Muscle of leg (tissue), 11 donors: ENCODE measurements around the gene MISP3. TPM values are rescaled to one million over a fixed set of nuclear protein-coding genes. Genes with fewer than 3 reads are reported as not detected.

Experiments used
- DNase-seq: peaks from one replicate; pipeline ENCODE4 v3.0.0; 2013
- H3K27ac ChIP-seq: one replicate; pipeline ENCODE4 v1.5.1; 2013; ENCODE audit warnings: mild to moderate bottlenecking, low read length, control low read depth
- H3K27me3 ChIP-seq: one replicate; pipeline ENCODE4 v1.6.1; 2013; ENCODE audit warnings: low read length; ENCODE audit not compliant: control insufficient read depth, insufficient read depth
- H3K36me3 ChIP-seq: one replicate; pipeline ENCODE4 v1.6.1; 2013; ENCODE audit warnings: low read length; ENCODE audit not compliant: control insufficient read depth, insufficient read depth
- H3K4me1 ChIP-seq: one replicate; pipeline ENCODE4 v1.6.1; 2013; ENCODE audit warnings: low read length; ENCODE audit not compliant: control insufficient read depth, insufficient read depth
- H3K4me3 ChIP-seq: one replicate; pipeline ENCODE4 v1.5.1; 2013; ENCODE audit warnings: low read length, control low read depth
- H3K9me3 ChIP-seq: replicated peaks from 2 replicates; pipeline ENCODE4 v1.6.1; 2013; ENCODE audit warnings: low read depth, low read length; ENCODE audit not compliant: control insufficient read depth
- WGBS: methylation state at CpG from one replicate; pipeline ENCODE4 v1.1.5; 2013; ENCODE audit warnings: missing lambda C conversion rate; ENCODE audit not compliant: insufficient coverage; 5-methylcytosine and 5-hydroxymethylcytosine counted together
- polyA plus RNA-seq, 8 donors: library from polyadenylated mRNA; unstranded; fragments of 120-200 nt; gene quantifications; one replicate each; pipeline versions ENCODE4 v1.2.1 to v1.2.3, GENCODE V29; 2013; ENCODE audit warnings: inconsistent platforms in 1 of 8, low replicate concordance in 1 of 8; ENCODE audit not compliant: insufficient read length in 8 of 8, insufficient read depth in 1 of 8
- total RNA-seq: library from RNA; stranded (reverse); fragments of 120-200 nt; gene quantifications from one replicate; pipeline ENCODE4 v1.2.4, GENCODE V29; 2013

Gene MISP3
- total and polyA plus RNA-seq, 9 donors, result 0.62 to 1.4 (median 0.77) TPM

GRCh38 chr19:14080887-14081796 lies 8.6 kb downstream of the MISP3 start:
- peak overlapping the region; percentile 96 for H3K27ac ChIP-seq
- peak; percentile 100 for DNase-seq
- no peaks in the 10 kb centered on the region for H3K27me3 ChIP-seq
- H3K36me3 ChIP-seq, result peaks cover 4% of the 10 kb centered on the region
- WGBS, result under 1% methylated on average over 37 of the region's 50 CpGs
- H3K4me3 ChIP-seq, result peak overlapping the region; percentile 96
- no peaks in the 10 kb centered on the region for H3K9me3 ChIP-seq
- H3K4me1 ChIP-seq, result peaks cover 17% of the 10 kb centered on the region

GRCh38 chr19:14081797-14082674 lies 9.4 kb downstream of the MISP3 start:
- Histone ChIP-seq H3K9me3 (no peaks in the 10 kb centered on the region), H3K27me3 (no peaks in the 10 kb centered on the region), H3K4me1 (peaks cover 17% of the 10 kb centered on the region), H3K4me3 (peak overlapping the region; percentile 96), H3K36me3 (peaks cover 12% of the 10 kb centered on the region), H3K27ac (peak overlapping the region; percentile 91)
- 23% methylated on average over 22 of the region's 24 CpGs for WGBS
- DNase-seq, result no peak

- H3K27ac ChIP-seq, result no peak overlapping the region
- peaks cover 17% of the 10 kb centered on the region for H3K36me3 ChIP-seq
- H3K4me1 ChIP-seq, result peaks cover 17% of the 10 kb centered on the region
- no peaks in the 10 kb centered on the region for H3K27me3 ChIP-seq
- no peak overlapping the region for H3K4me3 ChIP-seq
- DNase-seq, result no peak
- no peaks in the 10 kb centered on the region for H3K9me3 ChIP-seq
- 50% methylated on average over 1 of the region's 1 CpG for WGBS
These were observed 10.0 kb downstream of the MISP3 start for GRCh38 chr19:14082675-14082960.

GRCh38 chr19:14085309-14085995 lies 12.9 kb downstream of the MISP3 start, which contains the start of gene C19orf67:
Gene C19orf67 (minus strand): TSS chr19:14085783. CDS start chr19:14085627, 156 bp downstream.
- Histone ChIP-seq H3K36me3 (peaks cover 31% of the 10 kb centered on the region), H3K27me3 (no peaks in the 10 kb centered on the region), H3K27ac (no peak within 1 kb of the TSS), H3K4me3 (no peak within 1 kb of the TSS), H3K9me3 (no peaks in the 10 kb centered on the region), H3K4me1 (peaks cover 24% of the 10 kb centered on the region)
- WGBS, result 41% methylated on average over 39 of the region's 54 CpGs
- no peak for DNase-seq

- H3K36me3 ChIP-seq, result peaks cover 31% of the 10 kb centered on the region
- no peak for DNase-seq
These were observed 13.5 kb downstream of the MISP3 start for GRCh38 chr19:14086098-14086497.

GRCh38 chr19:14088634-14089411 lies 16.2 kb downstream of the MISP3 start:
- Histone ChIP-seq H3K4me3 (peak overlapping the region; percentile 43), H3K36me3 (peaks cover 36% of the 10 kb centered on the region), H3K27me3 (no peaks in the 10 kb centered on the region), H3K4me1 (peaks cover 20% of the 10 kb centered on the region), H3K27ac (no peak overlapping the region), H3K9me3 (peaks cover 9% of the 10 kb centered on the region)
- no peak for DNase-seq
- 80% methylated on average over 28 of the region's 30 CpGs for WGBS

More at GRCh38 chr19:14086098-14086497, 13.5 kb downstream of the MISP3 start:
- Histone ChIP-seq H3K27ac (no peak overlapping the region), H3K4me3 (no peak overlapping the region), H3K27me3 (no peaks in the 10 kb centered on the region), H3K4me1 (peaks cover 20% of the 10 kb centered on the region), H3K9me3 (no peaks in the 10 kb centered on the region)
- WGBS, result no CpG with 5 or more reads among the region's 5 CpGs

- peaks cover 20% of the 10 kb centered on the region for H3K4me1 ChIP-seq
- 3% methylated on average over 11 of the region's 16 CpGs for WGBS
- peaks cover 9% of the 10 kb centered on the region for H3K9me3 ChIP-seq
- H3K36me3 ChIP-seq, result peaks cover 37% of the 10 kb centered on the region
- H3K4me3 ChIP-seq, result peak overlapping the region; percentile 43
- peak; percentile 59 for DNase-seq
- H3K27ac ChIP-seq, result no peak overlapping the region
- no peaks in the 10 kb centered on the region for H3K27me3 ChIP-seq
These were observed 16.8 kb downstream of the MISP3 start for GRCh38 chr19:14089412-14089661.

GRCh38 chr19:14089662-14090508 lies 17.3 kb downstream of the MISP3 start:
- WGBS, result under 1% methylated on average over 122 of the region's 142 CpGs
- Histone ChIP-seq H3K27me3 (no peaks in the 10 kb centered on the region), H3K36me3 (peaks cover 42% of the 10 kb centered on the region), H3K4me3 (peak overlapping the region; percentile 43), H3K9me3 (peaks cover 9% of the 10 kb centered on the region), H3K4me1 (peaks cover 20% of the 10 kb centered on the region), H3K27ac (no peak overlapping the region)
- peak; percentile 71 for DNase-seq
